Stimulated activated CD4-positive, alpha-beta T cell treated with anti-CD3 and anti-CD28 coated beads, Interleukin-4, amount 100 ng/mL, for 4 hours (primary cell): ENCODE results near the gene DLK1.

Experiments used
- DNase-seq, 2 experiments: peaks; one replicate each; pipeline ENCODE4 v3.0.0-alpha.2; 2020

DLK1 gene

DNA sequence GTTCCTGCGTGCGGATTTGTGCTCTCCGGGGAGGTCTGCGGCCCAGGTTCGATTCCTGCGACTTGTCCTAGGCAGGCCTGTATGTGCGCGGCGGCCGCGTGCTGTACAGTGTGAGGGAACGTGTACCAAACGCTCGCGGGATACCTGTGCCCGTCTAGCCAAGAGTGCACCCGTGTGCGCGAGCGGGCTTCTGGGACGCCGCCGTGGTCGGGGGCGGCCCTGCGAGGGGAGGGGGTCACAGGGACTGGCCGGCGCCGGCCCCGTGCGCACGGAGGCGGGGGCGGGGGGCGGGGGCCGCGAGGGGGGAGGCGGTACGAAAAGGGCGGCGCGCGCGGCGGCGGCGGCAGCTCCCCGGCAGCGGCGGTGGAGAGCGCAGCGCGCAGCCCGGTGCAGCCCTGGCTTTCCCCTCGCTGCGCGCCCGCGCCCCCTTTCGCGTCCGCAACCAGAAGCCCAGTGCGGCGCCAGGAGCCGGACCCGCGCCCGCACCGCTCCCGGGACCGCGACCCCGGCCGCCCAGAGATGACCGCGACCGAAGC, at the start of gene DLK1:
Gene DLK1, plus strand, starts transcription at position 343 of the 536 bp plus-strand sequence. Its CDS starts 177 bp downstream, at position 520.
- DNase-seq: no peak

DNA sequence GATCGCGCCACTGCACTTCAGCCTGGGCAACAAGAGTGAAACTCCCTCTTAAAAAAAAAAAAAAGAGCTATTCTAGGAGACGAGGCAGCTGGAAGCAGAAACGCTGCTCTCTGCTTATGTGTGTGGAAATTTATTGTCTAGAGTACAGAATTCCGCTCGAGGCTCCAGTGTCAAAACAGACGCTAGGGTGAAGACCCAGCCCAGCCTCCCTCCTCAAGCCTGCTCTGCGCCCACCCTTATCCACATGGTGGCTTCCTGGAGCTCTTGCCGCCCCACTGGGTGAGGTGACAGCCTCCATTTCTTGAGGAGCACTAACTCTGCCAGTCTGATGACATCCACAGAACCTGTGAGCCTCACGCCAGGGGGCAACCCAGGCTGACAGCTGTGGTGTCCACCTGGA, 49.5 kb upstream of the DLK1 start:
- no peak for DNase-seq

DNA sequence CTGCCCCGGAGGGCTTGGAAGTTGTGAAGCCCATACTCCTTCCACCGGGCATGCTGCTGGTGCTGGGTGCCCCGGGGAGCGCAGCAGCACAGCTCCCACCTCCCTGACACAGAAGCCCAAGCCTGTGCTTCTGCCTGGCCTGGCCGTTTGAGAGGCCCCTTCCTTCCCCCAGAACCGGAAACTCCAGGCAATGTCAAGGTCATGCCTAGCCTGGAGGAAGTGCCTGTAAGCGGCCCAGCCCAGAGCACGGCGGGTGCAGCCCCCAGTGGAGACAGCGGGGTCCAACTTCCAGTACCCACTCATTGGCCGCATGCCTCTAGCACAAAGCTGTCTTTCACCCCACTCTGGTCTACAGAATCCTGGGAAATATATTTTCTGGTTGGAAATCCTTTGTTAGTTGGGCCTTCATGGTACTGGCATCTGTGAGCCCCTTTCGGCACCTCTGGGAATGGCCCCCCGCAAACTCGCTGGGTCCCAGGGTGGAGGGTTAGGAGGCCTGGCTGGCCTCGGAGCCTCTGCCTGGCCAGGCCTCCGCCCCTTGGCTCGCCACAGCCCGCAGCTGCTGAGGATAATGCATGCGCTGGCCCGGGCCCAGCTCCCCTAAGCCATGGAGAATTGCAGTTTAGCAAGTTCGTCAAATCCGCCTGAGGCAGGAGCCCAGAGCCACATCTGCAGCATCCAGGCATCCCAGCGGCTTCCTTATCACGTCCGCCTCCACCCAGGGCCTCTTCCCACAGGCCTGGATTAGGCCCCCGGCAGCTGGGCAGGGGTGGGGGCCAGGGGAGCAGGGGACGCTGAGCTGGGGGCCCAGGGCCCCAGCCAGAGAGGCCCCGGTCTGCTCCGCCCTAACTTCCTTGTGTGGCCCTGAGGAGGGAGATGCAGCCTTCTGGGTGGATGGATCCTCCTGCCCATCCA, 48.9 kb upstream of the DLK1 start:
- DNase-seq: no peak

DNA sequence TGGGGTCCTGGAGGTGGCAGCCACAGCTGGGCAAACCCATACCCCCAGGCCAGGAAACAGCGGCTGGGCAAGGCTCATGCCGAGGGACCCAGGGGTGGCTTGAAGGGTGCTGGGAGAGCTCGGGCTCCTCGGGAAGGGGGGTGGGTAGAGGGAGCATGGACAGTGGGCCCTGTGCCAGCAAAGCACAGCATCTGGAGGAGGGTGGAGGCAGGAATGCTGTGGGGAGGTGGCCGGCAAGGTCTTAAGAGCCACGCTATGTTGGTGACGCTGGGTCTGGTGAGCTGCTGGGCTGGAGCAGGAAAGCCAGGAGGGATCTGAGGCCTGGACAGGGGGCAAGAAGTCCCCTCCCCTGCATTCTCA, 48.2 kb upstream of the DLK1 start:
- DNase-seq: no peak

DNA sequence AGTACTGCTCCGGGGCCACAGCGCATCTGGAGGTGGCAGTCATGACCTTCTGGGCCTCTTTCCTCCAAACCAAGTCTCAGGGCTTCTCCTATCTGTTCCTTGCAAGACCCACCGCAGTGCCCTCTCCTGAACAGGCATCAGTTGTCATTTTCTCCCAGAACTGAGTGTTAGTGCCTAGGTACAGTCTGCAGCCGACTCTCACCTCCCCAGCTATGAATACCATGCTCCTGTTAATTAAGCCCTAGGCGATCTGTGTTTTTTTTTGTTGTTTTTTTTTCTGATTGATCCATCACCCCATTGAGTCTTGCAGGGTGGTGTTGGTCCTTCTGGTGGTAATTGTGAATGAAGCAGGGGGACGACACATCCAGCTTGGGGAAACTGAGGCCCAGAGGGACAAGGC, 47.5 kb upstream of the DLK1 start:
- DNase-seq: no peak

DNA sequence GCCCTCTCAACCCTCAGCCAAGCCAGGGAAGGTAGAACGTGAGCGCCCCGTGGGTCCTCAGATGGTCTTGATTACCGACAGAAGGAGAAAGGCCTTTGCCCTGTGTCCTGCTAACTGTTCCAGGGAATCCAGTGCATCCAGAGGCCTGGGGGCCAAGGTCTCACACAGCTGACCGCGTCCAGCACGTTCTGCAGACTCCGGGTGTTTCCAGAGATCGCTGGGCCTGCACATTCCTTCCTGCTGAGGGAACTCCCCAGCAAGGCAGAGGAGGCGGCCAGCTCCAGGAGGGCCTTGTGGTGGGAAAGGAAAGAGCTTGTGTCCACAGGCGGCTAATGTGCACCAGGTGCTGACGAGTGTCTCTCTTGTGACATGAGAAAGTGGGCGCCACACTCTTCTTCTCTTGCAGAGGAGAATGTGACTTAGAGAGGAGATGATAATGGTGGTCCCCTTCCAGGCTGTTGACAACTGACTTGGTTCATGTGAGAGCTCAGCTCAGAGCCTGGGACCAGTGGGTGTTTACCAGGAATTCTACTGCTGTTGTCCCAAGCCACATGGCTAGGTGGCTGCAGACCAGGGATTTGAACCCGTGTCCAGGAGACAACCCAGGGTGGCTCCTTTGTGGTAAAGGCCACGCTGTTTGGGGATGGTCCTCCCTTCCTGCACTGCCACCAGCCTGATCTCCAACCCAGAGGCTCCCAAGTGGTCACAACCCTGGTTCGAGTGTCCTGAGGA, 46.8 kb upstream of the DLK1 start:
- no peak for DNase-seq

DNA sequence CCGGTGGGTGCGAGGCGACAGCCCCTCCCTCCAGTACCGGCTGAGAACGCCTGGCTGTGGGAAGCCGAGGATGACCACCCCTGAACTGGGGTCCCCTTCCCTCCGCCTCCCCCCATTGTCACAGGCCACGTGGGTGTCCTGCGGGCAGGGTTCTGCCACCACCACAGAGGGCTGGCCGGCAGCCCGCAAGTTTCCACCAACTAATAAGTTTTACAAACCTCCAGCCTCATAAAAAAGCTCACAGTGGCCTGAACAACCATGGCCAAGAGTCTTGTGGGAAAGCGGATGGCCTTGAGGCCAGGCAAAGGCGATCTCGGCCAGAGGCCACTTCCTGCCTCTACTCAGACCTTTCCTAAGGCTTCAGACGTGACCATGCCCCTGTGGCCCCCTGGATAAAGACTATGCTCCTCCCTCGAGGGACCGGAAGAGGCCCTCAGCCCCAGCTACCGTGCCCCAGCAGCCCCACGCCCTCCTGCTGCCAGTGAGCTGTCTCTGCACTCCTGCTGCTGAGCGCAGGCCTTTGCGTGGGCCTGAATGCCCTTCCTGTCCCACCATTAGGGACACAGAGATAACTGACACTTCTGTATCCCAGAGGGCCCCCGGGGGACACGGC, 46.1 kb upstream of the DLK1 start:
- DNase-seq: no peak

DNA sequence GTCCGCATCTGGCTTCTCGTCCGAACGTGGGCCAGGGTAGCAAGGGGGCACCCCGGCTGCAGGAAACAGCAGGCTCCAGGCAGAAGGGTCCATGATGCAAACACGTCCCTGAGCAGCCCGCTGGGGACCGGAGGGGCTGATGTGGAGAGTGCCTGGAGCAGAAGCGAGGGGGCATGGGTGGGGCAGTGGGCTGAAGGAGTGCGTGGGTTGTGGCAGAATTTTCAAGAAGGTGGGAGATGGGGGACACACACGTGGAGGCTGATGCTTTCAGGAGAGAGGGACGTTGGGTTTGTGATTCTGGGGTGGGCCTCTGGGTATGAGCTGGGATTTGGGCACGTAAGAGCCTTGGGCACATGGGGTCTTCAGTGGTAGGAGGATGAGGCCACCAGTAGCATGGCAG, 45.6 kb upstream of the DLK1 start:
- no peak for DNase-seq

DNA sequence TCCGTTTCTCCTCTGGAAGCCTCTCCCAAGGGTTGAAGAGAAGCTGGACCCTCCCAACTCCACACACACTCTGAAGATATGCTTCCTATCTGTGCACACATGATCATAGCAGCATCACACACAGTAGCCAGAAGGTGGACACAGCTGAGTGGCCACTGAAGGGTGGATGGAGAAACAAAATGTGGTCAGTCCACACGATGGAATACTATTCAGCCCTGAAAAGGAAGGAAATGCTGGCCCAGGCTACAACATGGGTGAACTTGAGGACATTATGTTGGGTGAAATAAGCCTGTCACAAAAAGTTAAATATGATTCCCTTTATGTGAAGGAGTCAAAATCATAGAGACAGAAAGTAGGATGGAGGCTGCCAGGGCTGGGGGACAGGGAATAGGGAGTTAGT, 43.9 kb upstream of the DLK1 start:
- no peak for DNase-seq

DNA sequence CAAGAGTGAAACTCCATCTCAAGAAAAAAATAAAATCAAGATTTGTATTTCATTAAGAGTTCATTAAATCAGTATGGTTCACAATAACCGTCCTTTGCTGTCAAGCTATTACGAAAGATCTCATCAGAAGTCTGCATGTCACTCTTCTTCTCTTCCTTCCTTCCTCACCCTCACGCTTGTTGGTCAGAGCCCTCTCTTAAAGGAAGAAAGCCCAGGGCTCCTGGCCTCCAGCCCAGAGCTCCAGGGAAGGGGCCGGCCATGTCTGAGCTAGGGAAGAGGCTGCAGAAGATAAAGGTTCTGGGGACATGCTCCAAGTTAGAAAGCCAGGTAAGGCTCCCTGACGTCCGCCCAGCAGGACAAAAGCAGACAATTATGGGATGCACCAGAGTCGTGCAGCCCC, 43.1 kb upstream of the DLK1 start:
- DNase-seq: no peak

DNA sequence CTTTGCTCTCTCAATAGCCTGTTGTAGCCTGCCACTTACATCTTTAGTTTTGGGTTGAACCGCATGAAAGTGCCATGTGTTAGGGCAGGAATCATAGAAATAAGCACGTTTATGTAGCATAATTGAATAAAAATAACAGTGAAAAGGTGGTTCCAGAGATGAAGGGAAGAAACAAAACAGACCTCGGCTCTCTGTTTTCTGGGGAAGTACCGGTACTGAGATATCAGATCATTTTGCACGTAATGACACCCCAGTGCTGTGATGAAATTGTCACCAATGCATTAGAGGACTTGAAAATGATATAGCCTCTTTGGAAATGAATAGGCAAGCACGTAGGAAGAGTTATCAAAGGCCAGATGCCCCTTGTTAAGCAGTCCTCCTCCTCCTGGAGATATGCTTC, 42.5 kb upstream of the DLK1 start:
- DNase-seq: no peak

DNA sequence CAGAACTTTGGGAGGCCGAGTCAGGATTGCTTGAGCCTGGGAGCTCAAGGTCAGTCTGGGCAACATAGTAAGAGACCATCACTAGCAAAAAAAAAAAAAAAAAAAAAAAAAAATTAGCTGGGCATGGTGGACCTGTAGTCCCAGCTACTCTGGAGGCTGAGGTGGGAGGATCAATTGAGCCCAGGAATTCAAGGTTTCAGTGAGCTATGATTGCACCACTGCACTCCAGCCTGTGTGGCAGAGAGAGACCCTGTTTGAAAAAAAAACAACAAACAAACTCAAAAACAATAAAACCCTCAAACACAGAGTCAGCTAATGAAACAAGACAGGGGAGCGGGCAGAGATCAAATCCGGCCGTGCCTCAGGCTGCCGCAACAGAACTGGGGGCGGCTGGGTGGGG, 41.7 kb upstream of the DLK1 start:
- no peak for DNase-seq

DNA sequence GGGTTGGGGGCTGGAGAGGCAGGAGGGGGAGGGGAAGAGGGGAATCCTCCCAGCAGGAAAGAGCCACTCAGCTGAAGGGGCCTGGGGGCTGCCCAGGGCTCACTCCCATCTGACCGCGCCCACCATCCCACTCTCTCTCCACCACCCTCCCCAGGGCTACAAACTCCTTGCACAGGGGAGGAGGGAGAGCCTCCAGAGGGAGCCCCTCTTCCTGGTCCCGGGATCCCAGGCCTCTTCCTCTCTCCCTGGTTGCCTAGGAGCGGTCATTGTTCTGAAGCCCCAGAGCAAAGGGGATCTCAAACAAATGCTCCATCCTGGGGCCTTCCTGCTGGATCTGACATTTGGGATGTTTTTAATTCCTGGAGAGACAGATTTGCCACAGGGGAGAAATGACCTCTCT, 39.8 kb upstream of the DLK1 start:
- DNase-seq: no peak

DNA sequence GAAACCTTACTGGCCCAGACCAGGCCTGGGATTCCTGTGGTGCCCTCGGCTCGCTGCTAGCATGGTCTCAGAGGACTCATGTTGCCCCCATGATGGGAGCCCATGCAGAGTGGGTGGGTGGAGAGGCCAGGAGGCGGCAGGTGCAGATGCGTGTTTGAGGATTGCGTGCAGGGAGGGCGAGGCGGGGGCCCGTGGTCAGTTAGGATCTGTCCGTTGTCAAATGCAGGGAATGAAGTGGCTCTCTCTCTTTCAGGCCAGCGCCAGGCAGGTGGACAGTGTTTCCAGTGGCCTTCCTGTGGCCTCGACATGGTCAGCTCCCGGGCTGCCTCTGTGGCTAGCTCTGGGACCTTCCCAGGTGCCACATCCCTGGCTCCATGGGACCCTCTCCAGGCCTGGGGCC, 39.3 kb upstream of the DLK1 start:
- no peak for DNase-seq

DNA sequence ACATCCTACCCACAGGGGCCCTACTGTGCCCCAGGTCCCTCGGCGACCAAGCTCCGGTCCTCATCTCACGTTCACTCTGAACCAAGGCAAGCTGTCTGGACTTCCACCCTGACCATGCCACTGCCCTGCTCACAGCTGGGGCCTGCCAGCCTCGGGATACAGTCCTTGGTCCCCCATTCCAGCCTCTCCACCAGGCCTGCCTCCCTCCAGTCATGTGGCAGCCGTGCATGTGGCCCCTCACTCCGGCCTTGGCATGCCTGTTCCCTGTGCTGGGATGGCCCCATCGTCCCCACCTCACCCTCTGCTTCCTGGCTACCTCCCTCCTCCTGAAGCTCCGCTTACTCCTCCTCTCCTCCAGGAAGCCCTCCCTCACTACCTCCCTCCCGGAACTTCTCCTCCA, 38.6 kb upstream of the DLK1 start:
- no peak for DNase-seq

DNA sequence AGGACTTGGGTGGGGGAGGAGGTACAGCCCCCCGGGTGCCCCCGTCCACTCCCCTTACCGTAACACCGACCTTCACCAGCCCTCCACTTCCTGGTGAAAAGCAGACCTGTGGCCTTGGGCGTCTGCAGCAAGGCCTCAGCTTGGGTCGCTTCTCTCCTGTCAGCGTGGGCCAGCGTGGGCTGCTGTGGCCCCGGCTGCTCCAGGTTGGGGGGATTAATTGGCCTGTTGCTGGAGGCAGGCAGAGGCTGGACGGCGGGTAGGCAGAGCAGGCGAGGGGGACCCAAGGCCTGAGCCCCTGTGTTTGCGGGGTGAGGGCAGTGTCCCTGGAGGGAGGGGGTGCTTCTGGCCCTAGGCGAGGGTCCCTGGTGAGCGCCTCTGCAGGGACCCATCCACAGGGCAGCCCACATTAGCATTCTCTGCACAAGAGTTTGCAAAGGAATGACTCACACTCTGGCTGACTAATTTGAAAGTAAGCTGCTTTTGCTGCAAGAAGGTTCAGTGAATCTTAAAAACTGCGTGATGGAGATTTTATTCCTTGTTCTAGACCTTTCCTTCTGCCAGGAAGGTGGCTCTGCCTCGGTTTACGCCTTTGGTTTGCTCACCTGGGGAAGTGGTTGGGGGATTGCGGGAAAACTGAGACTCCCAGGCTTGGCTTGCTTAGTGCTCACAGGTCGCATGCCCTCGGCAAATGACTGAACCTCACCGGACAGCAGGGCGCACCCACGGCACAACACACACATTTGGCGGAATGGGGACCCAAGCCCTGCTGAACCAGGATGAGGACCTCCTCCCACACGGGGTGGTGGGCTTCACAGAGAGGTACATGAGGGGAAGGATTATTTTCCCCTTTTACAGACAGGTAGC, 37.9 kb upstream of the DLK1 start:
- DNase-seq: no peak

DNA sequence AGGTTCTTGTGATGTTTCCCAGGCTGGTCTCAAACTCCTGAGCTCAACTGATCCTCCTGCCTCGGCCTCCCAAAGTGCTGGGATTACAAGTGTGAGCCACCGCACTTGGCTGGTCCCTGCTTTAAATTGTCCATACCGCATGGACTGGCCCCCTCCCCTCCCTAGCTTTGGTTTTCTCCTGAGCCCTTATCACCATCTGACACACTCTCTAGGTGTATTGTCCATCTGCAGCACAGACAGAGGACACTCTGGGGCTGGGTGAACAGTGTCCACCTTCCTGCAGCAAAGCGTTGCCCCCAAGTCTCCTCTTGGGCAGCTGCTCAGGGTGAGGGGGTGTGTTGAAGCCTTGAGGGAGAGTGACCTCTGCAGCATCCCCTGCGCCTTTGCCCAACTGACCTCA, 36.0 kb upstream of the DLK1 start:
- DNase-seq: no peak

DNA sequence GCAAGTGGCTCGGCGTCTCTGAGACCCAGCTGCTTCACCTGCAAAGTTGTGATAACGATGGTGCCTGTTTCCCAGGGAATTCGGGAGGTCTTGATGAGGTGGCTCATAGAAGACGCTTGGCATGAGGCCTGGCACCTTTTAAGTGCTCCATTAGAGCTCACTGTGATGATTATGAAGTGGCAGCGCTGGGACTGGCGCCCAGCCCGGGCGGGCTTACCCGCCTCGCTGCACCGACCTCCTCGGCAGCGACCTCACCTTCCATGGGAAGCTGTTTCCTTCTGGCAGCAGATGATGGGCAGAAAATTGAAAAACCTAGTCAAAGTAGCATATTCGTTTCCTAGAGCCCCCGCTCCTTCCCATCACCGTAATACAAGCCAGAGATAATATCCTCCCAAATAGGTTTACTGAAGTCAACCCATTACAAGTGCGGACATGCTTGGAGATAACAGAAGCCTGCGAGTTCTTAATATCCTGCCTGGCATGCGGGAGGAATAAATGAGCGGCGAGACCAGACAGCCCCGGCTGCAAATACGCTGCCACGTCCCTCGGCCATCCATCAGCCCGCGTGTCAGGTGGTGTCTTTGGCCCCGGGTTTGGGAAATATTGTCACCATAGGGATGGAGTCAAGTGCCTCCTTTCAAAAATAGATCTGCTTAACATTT, 35.2 kb upstream of the DLK1 start:
- no peak for DNase-seq

DNA sequence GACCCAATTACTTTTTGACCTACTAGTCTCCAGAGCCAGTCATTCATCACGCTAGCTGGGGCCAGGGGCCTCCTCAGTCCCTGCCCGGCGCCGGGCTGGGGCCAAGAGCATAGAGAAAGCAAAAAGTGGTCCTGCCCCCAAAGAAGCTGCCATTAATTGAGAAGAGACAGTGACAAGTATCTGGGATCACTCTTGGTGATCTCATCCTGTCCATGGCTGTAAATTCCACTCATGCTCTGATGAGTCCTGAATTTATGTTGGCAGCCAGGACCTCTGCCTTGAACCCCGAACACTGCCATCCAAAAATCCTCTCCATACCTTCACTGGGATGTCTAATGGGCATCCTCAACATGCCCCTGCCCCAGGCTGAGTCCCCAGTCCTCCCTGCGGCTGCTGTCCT, 34.4 kb upstream of the DLK1 start:
- no peak for DNase-seq

DNA sequence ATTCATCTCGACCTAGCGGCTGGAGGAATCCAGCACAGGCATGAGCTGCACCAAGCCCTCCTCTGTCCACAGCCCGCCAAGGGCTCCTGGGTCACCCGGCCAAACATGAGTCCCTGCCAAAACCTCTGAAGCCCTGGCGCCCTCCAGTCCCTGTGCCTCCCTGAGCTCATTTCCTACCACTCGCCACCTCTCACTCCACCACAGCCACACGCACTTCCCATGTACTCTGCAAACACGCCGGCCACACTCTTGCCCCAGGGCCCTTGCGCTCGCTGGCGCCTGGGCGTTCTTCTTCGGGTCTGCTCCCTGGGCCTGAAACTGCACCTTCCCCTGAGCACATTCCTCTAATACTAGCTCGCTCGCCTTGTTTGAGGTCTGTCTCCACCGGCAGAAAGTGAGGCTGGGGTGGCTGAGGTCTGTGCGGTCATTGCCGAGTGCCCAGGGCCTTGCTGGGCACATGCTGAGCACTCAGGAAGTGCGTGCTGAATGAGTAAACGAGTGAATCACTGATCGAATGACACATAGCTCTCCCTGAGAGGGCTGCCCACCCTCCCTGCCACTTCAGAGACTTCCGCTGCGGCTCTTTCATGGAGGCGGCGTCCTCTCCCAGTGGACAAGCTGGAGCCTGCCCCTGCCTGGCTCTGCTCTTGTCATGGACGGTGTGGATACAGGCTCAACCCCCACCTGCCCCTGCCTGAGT, 33.7 kb upstream of the DLK1 start:
- no peak for DNase-seq

DNA sequence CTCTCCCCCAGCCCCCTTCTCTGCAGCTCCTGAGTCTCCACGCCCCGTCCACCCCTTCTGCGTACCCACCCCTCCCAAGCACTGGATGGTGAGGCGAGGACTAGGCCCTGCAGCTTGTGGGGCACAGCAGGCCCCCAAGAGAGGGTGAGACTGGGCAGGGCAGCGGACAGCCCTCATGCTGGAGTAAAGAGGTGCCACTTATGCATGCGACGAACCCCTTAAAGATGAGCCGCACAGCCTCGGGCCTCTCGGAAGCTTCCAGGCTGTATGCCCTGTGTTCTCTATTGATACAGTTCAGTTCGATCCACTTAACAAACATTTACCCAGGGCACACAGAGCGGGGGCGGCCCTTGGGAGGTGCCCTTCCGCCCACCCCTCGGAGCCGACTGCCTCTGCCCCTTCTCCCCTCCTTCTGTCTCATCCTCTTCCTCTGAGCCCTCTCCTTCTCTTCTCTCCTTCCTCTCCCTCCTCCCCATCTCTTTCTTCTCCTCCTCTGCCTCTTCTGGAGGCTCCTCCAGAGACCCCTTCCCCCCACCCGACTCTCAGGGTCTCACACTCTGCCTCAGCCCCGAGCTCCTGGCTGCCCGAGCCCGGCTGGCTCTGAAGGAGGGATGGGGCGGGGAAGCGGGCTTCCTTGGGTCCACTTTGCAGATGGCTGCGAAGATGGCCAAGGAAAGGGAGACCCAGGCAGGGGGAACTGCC, 32.7 kb upstream of the DLK1 start:
- no peak for DNase-seq
